Measurements from ENCODE around the gene GRAP. TPM values are rescaled to one million over a fixed set of nuclear protein-coding genes. Genes with fewer than 3 reads are reported as not detected.

The GRAP gene
- polyA plus RNA-seq, 2 of the 4 experiments (the other 2 are of a cell fraction) = 0.19 TPM

DNA sequence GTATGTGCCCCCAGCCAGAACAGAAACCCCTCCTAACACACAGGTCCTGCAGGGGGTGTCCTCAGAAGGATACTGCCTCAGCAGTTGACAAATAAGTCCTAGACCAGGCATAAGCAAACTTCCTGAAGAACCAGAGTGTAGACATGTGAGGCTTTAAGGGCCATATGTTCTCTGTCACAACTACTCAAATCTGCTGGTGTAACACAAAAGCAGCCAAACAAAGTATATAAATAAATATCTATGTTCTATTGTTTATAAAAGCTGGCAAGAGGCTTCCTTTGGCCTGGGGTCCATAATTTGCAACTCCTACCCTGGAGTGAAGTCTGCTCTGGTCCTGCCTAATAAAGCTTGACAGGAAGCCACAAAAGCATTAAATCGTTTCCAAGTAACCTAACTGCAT lies 52.1 kb downstream of the GRAP start (continued):
- TF ChIP-seq CHD4 (IDR thresholded peaks at IDR 0.05; ENCODE audit: borderline replicate concordance) = no peak
- no peak for TF ChIP-seq EHF (CRISPR knock-in tag; IDR thresholded peaks at IDR 0.05)
- TF ChIP-seq NR3C1 (IDR thresholded peaks at IDR 0.05) = no peak
- no peak for TF ChIP-seq RAD21 (conservative IDR thresholded peaks at IDR 0.05 in 1 of 2, IDR thresholded peaks at IDR 0.05 in 1 of 2)
- TF ChIP-seq, protein P1, sequence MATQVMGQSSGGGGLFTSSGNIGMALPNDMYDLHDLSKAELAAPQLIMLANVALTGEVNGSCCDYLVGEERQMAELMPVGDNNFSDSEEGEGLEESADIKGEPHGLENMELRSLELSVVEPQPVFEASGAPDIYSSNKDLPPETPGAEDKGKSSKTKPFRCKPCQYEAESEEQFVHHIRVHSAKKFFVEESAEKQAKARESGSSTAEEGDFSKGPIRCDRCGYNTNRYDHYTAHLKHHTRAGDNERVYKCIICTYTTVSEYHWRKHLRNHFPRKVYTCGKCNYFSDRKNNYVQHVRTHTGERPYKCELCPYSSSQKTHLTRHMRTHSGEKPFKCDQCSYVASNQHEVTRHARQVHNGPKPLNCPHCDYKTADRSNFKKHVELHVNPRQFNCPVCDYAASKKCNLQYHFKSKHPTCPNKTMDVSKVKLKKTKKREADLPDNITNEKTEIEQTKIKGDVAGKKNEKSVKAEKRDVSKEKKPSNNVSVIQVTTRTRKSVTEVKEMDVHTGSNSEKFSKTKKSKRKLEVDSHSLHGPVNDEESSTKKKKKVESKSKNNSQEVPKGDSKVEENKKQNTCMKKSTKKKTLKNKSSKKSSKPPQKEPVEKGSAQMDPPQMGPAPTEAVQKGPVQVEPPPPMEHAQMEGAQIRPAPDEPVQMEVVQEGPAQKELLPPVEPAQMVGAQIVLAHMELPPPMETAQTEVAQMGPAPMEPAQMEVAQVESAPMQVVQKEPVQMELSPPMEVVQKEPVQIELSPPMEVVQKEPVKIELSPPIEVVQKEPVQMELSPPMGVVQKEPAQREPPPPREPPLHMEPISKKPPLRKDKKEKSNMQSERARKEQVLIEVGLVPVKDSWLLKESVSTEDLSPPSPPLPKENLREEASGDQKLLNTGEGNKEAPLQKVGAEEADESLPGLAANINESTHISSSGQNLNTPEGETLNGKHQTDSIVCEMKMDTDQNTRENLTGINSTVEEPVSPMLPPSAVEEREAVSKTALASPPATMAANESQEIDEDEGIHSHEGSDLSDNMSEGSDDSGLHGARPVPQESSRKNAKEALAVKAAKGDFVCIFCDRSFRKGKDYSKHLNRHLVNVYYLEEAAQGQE (IDR thresholded peaks at IDR 0.05) = no peak
- TF ChIP-seq FOSL2 (IDR thresholded peaks at IDR 0.05) = no peak
- TF ChIP-seq FOSL2 (CRISPR knock-in tag; IDR thresholded peaks at IDR 0.05) = no peak

DNA sequence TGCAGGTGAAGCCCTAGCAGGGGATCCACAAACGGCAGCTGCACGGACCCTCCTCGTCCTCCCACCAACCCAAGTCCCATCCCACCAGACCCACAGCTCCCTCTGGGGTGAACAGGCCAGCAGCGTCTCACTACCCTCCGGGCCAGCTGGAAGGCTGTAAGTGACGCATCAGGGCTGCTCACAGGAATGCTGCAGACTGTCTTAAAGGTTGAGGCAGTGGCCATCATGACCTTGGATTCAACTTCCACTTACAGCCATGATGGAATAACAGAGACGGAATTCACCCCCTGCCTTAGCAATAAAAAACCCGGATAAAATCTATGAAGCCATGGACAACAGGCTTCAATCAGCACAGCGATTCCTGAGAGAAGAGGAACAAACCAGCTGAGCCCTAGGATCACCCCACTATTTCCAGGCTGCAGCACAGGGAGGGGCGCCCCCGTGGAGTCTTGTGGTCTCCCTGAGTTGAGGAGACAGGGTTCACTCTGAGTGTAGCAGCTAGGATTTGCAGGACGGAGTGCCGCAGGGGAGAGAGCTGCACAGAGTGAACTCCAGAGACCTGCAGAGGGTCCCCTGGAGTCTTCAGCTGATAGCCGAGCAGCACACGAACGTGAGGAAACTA lies 52.7 kb downstream of the GRAP start:
- CTCF ChIA-PET = interaction anchor here (0.8 to 2.4 kb wide), 4 partner anchors 9 to 368 kb away, joined by 3 to 7 read pairs (median 4); no protein-coding TSS in a partner anchor
- H3K4me2 ChIP-seq = no peak overlapping the region

DNA sequence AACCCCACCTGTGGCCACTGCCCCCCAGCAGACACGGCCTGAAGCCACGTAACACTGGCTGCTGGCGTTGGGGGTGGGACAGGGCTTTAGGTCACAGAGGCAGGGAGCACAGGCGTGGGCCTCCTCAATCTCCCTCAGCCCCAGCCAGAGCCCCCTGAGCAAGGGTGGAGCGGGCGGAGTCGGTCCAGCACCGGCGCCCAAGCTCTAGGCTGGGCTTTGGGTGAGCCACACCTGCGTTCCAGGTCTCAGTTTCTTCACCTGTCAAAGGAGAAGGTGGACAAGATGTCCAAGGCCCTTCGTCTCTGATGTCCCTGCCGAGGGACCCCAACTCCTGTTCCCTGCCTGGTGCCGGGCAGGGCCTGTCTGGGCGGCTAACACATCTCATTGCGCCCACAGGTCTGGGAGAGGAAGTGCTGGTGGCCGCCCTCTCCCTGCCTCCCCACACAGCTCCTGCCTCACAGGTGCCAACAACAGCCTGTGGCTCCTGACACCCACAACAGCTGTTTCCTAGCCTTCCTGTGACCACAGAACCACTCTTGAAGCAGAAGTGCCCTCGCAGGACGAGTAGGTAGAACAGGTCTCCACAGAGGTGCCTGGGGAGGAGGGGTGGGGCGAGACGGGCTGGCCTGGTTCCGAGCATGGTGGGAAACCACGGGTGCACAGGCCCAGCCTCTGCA lies 54.2 kb downstream of the GRAP start:
- DNase-seq (ENCODE audit: low read depth in 1 of 2, low spot score in 1 of 2) (no peak), ATAC-seq (no peak), FAIRE-seq (no peak)
- peaks cover 19% of the 10 kb centered on the region for H3K9me3 ChIP-seq
- 91% methylated on average over 22 of the region's 22 CpGs for WGBS (ENCODE audit: missing lambda C conversion rate)
- peaks cover 22% of the 10 kb centered on the region for H3K4me1 ChIP-seq
- POLR2A ChIA-PET = no interaction called here
- CTCF ChIA-PET = interaction anchor here (1.7 to 2.0 kb wide), 2 partner anchors 8 to 10 kb away, joined by 4 to 5 read pairs; no protein-coding TSS in a partner anchor
- no peak for TF ChIP-seq RAD21 (conservative IDR thresholded peaks at IDR 0.05 in 1 of 2, IDR thresholded peaks at IDR 0.05 in 1 of 2)
- TF ChIP-seq, protein P2, sequence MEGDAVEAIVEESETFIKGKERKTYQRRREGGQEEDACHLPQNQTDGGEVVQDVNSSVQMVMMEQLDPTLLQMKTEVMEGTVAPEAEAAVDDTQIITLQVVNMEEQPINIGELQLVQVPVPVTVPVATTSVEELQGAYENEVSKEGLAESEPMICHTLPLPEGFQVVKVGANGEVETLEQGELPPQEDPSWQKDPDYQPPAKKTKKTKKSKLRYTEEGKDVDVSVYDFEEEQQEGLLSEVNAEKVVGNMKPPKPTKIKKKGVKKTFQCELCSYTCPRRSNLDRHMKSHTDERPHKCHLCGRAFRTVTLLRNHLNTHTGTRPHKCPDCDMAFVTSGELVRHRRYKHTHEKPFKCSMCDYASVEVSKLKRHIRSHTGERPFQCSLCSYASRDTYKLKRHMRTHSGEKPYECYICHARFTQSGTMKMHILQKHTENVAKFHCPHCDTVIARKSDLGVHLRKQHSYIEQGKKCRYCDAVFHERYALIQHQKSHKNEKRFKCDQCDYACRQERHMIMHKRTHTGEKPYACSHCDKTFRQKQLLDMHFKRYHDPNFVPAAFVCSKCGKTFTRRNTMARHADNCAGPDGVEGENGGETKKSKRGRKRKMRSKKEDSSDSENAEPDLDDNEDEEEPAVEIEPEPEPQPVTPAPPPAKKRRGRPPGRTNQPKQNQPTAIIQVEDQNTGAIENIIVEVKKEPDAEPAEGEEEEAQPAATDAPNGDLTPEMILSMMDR (IDR thresholded peaks at IDR 0.05) = no peak
- TF ChIP-seq FOSB (CRISPR knock-in tag; IDR thresholded peaks at IDR 0.05) = no peak
- no peak for TF ChIP-seq JUN (IDR thresholded peaks at IDR 0.05)
- no peak for TF ChIP-seq HOXB5 (CRISPR knock-in tag; IDR thresholded peaks at IDR 0.05)
- TF ChIP-seq HOXB13 (CRISPR knock-in tag; IDR thresholded peaks at IDR 0.05; ENCODE audit: low read depth) = no peak
- no peak for TF ChIP-seq EHMT2 (IDR thresholded peaks at IDR 0.05; ENCODE audit: low read depth)
- no peak for TF ChIP-seq ZC3H11A (IDR thresholded peaks at IDR 0.05)
- TF ChIP-seq RARB (CRISPR knock-in tag; IDR thresholded peaks at IDR 0.05) = no peak
- TF ChIP-seq CBX2 (IDR thresholded peaks at IDR 0.05; ENCODE audit: borderline replicate concordance, low read depth) = no peak
- TF ChIP-seq ESRRA (IDR thresholded peaks at IDR 0.05; ENCODE audit: borderline replicate concordance, low read length) = no peak
- TF ChIP-seq, protein P3, sequence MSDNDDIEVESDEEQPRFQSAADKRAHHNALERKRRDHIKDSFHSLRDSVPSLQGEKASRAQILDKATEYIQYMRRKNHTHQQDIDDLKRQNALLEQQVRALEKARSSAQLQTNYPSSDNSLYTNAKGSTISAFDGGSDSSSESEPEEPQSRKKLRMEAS (IDR thresholded peaks at IDR 0.05) = no peak
- TF ChIP-seq, protein P4, sequence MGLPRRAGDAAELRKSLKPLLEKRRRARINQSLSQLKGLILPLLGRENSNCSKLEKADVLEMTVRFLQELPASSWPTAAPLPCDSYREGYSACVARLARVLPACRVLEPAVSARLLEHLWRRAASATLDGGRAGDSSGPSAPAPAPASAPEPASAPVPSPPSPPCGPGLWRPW (IDR thresholded peaks at IDR 0.05) = no peak
- H3K4me3 ChIP-seq = no peak overlapping the region
- no peak overlapping the region for H3K27ac ChIP-seq
- no peak overlapping the region for H3K4me2 ChIP-seq

More for the DNA sequence above, 52.7 kb downstream of the GRAP start:
- ATAC-seq (no peak), FAIRE-seq (no peak), DNase-seq (ENCODE audit: low read depth in 1 of 2, low spot score in 1 of 2) (no peak)
- Histone ChIP-seq H3K4me1 (peaks cover 10% of the 10 kb centered on the region), H3K9me3 (peaks cover 19% of the 10 kb centered on the region), H3K27ac (no peak overlapping the region), H3K4me3 (no peak overlapping the region)
- WGBS (ENCODE audit: missing lambda C conversion rate) = 97% methylated on average over 16 of the region's 16 CpGs
- POLR2A ChIA-PET = no interaction called here
- TF ChIP-seq CBX8 (IDR thresholded peaks at IDR 0.05) (no peak), POLR2AphosphoS2 (conservative IDR thresholded peaks at IDR 0.05; ENCODE audit: low read length) (no peak), TP53 (CRISPR knock-in tag; IDR thresholded peaks at IDR 0.05) (no peak)
- TF ChIP-seq, protein P5, sequence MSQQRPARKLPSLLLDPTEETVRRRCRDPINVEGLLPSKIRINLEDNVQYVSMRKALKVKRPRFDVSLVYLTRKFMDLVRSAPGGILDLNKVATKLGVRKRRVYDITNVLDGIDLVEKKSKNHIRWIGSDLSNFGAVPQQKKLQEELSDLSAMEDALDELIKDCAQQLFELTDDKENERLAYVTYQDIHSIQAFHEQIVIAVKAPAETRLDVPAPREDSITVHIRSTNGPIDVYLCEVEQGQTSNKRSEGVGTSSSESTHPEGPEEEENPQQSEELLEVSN (IDR thresholded peaks at IDR 0.05; ENCODE audit: borderline replicate concordance, low read depth) = no peak
- TF ChIP-seq, protein P6, sequence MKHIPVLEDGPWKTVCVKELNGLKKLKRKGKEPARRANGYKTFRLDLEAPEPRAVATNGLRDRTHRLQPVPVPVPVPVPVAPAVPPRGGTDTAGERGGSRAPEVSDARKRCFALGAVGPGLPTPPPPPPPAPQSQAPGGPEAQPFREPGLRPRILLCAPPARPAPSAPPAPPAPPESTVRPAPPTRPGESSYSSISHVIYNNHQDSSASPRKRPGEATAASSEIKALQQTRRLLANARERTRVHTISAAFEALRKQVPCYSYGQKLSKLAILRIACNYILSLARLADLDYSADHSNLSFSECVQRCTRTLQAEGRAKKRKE (CRISPR knock-in tag; IDR thresholded peaks at IDR 0.05; ENCODE audit: low read depth) = no peak
